Measurements from ENCODE around the gene SPAG8. TPM values are rescaled to one million over a fixed set of nuclear protein-coding genes. Genes with fewer than 3 reads are reported as not detected.

The SPAG8 gene
- total and polyA plus RNA-seq, 2 experiments from 2014 or later, result 0.97 to 1.2 TPM

DNA sequence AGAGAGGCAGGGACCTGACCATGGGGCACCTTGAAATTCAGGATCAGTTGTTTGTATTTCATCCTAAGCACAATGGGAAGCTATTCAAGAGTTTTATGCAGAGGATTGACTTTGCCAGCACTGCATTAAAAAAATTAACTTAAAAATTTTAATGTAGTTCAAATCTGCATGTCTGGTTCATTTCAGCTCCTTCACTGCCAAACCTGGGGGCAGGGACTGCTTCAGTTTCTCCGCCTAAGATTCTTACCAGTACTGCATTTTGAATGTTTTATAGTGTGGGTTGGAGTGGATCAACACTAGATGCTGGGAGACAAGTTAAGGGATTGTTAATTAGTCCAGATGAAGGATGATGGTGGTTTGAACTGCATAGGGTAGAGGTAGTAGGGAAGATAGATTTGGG, 42.3 kb downstream of the SPAG8 start:
- H3K4me1 ChIP-seq (ENCODE audit: insufficient read depth), result peaks cover 7% of the 10 kb centered on the region
- no peaks in the 10 kb centered on the region for H3K9me3 ChIP-seq (ENCODE audit: low read depth)
- 60 to 76% methylated on average over 1 of the region's 1 CpG for WGBS, 2 experiments (ENCODE audit: low coverage in 1 of 2, low lambda C conversion rate in 2 of 2, missing lambda C conversion rate in 2 of 2)
- H3K9me2 ChIP-seq (ENCODE audit: insufficient read depth), result no peaks in the 10 kb centered on the region
- H3K79me2 ChIP-seq (ENCODE audit: insufficient read depth), result no peaks in the 10 kb centered on the region
- TF ChIP-seq EZH2phosphoT487 (IDR thresholded peaks at IDR 0.05; ENCODE audit: insufficient read depth, low read depth) (no peak), EZH2 (IDR thresholded peaks at IDR 0.05; ENCODE audit: insufficient read depth, poor library complexity, severe bottlenecking) (no peak)
- H3K4me2 ChIP-seq (ENCODE audit: unreplicated experiment), result no peak overlapping the region
- no peak overlapping the region for H3K9ac ChIP-seq
- no peaks in the 10 kb centered on the region for H3K36me3 ChIP-seq (ENCODE audit: low read depth)
- H3K27me3 ChIP-seq (replicated peaks; ENCODE audit: insufficient read depth), result peaks cover 5% of the 10 kb centered on the region
- H2AFZ ChIP-seq, result no peak overlapping the region
- H3K27ac ChIP-seq, result no peak overlapping the region
- no peak for DNase-seq
- in situ Hi-C loops (cut with MboI), result no loop called here
- no peak overlapping the region for H3K4me3 ChIP-seq
- no peaks in the 10 kb centered on the region for H4K20me1 ChIP-seq (ENCODE audit: insufficient read depth)
- H3F3A ChIP-seq (ENCODE audit: insufficient read depth), result peaks cover 7% of the 10 kb centered on the region; the same call in 1 of the 2 replicates

DNA sequence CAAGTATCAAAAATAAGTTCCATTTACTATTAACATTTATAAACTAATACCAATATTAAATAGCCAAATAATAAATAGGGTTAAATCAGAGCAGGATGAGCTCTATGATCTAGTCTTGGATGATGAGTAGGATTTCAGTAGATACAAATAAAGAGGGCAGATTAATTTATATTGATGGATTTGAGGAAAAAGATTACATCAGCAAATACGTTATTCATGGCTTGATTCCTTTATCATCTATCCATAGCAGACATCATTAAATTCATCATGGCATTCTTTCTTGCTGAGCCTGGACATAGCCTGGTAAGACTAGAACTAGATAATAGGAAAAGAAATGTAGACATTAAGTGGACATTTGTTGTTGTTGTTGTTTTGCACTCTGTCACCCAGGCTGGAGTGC, 44.6 kb downstream of the SPAG8 start:
- DNase-seq, result no peak
- H3K4me1 ChIP-seq (ENCODE audit: insufficient read depth), result peaks cover 7% of the 10 kb centered on the region
- no peaks in the 10 kb centered on the region for H3K9me2 ChIP-seq (ENCODE audit: insufficient read depth)
- no peak overlapping the region for H3K4me3 ChIP-seq
- no peaks in the 10 kb centered on the region for H3K9me3 ChIP-seq (ENCODE audit: low read depth)
- H4K20me1 ChIP-seq (ENCODE audit: insufficient read depth), result no peaks in the 10 kb centered on the region
- H3K27ac ChIP-seq, result no peak overlapping the region
- in situ Hi-C loops (cut with MboI), result no loop called here
- peaks cover 5% of the 10 kb centered on the region for H3K27me3 ChIP-seq (replicated peaks; ENCODE audit: insufficient read depth)
- H3K9ac ChIP-seq, result no peak overlapping the region
- TF ChIP-seq EZH2phosphoT487 (IDR thresholded peaks at IDR 0.05; ENCODE audit: insufficient read depth, low read depth) (no peak), EZH2 (IDR thresholded peaks at IDR 0.05; ENCODE audit: insufficient read depth, poor library complexity, severe bottlenecking) (no peak)
- no peaks in the 10 kb centered on the region for H3K36me3 ChIP-seq (ENCODE audit: low read depth)
- no peaks in the 10 kb centered on the region for H3K79me2 ChIP-seq (ENCODE audit: insufficient read depth)
- no peak overlapping the region for H3K4me2 ChIP-seq (ENCODE audit: unreplicated experiment)
- peaks cover 7% of the 10 kb centered on the region; the same call in 1 of the 2 replicates for H3F3A ChIP-seq (ENCODE audit: insufficient read depth)
- H2AFZ ChIP-seq, result no peak overlapping the region
- WGBS, 2 experiments (ENCODE audit: low coverage in 1 of 2, low lambda C conversion rate in 2 of 2, missing lambda C conversion rate in 2 of 2), result 82 to 90% methylated on average over 1 of the region's 1 CpG

DNA sequence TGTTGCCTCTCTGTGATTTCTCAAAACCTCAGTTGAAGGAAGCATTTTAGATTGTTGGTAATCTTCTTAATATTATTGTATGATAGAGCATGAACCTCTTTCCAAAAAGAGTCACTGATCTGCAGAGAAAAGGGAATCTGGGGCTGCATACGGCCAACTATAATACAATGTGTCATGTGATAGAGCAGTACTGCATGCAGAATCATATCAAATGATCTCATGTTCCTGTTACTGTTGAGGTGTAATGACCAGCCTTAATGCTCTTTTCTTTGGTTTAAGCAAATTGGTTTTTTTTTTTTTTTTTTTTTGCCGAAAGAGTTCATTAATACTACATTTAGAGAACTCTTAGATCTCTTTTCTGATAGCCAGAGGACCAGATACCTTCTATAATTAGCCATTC, 45.1 kb downstream of the SPAG8 start:
- no peaks in the 10 kb centered on the region for H4K20me1 ChIP-seq (ENCODE audit: insufficient read depth)
- H3K79me2 ChIP-seq (ENCODE audit: insufficient read depth), result no peaks in the 10 kb centered on the region
- WGBS, 2 experiments (ENCODE audit: low coverage in 1 of 2, low lambda C conversion rate in 2 of 2, missing lambda C conversion rate in 2 of 2), result 90 to 98% methylated on average over 2 of the region's 2 CpGs
- H3K9me2 ChIP-seq (ENCODE audit: insufficient read depth), result no peaks in the 10 kb centered on the region
- no peak overlapping the region for H2AFZ ChIP-seq
- peaks cover 3% of the 10 kb centered on the region; the same call in 1 of the 2 replicates for H3F3A ChIP-seq (ENCODE audit: insufficient read depth)
- in situ Hi-C loops (cut with MboI), result no loop called here
- H3K9me3 ChIP-seq (ENCODE audit: low read depth), result no peaks in the 10 kb centered on the region
- TF ChIP-seq EZH2 (IDR thresholded peaks at IDR 0.05; ENCODE audit: insufficient read depth, poor library complexity, severe bottlenecking) (no peak), EZH2phosphoT487 (IDR thresholded peaks at IDR 0.05; ENCODE audit: insufficient read depth, low read depth) (no peak)
- no peak overlapping the region for H3K4me3 ChIP-seq
- H3K4me2 ChIP-seq (ENCODE audit: unreplicated experiment), result no peak overlapping the region
- no peaks in the 10 kb centered on the region for H3K36me3 ChIP-seq (ENCODE audit: low read depth)
- H3K27ac ChIP-seq, result no peak overlapping the region
- H3K4me1 ChIP-seq (ENCODE audit: insufficient read depth), result peaks cover 4% of the 10 kb centered on the region
- DNase-seq, result no peak
- H3K9ac ChIP-seq, result no peak overlapping the region
- peaks cover 5% of the 10 kb centered on the region for H3K27me3 ChIP-seq (replicated peaks; ENCODE audit: insufficient read depth)

DNA sequence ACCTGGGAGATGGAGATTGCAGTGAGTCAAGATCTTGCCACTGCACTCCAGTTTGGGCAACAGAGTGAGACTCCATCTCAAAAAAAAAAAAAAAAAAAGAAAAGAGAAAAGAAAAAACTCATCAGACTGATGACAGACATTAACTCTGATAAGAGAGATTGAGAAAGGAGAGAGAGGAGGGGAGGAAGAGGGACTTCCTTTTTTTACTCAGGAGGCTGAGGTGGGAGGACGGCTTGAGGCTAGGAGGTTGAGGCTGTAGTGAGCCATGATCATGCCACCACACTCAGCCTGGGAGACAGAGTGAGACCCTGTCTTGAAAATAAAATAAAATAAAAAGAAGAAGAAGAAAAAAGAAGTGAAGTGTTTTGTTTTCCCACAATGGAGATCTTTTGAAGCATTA, 48.3 kb downstream of the SPAG8 start:
- 95 to 100% methylated on average over 1 of the region's 1 CpG for WGBS, 2 experiments (ENCODE audit: low coverage in 1 of 2, low lambda C conversion rate in 2 of 2, missing lambda C conversion rate in 2 of 2)
- Histone ChIP-seq H3K4me2 (ENCODE audit: unreplicated experiment) (no peak overlapping the region), H2AFZ (no peak overlapping the region), H3K79me2 (ENCODE audit: insufficient read depth) (no peaks in the 10 kb centered on the region), H3K27me3 (replicated peaks; ENCODE audit: insufficient read depth) (no peaks in the 10 kb centered on the region), H3K27ac (no peak overlapping the region), H3K4me1 (ENCODE audit: insufficient read depth) (no peaks in the 10 kb centered on the region), H4K20me1 (ENCODE audit: insufficient read depth) (no peaks in the 10 kb centered on the region), H3K9me2 (ENCODE audit: insufficient read depth) (no peaks in the 10 kb centered on the region), H3F3A (ENCODE audit: insufficient read depth) (0 out of 2 replicates have a peak, but pooled peaks cover 3% of the 10 kb centered on the region), H3K9me3 (ENCODE audit: low read depth) (no peaks in the 10 kb centered on the region), H3K9ac (no peak overlapping the region), H3K4me3 (no peak overlapping the region), H3K36me3 (ENCODE audit: low read depth) (no peaks in the 10 kb centered on the region)
- DNase-seq, result no peak
- TF ChIP-seq EZH2phosphoT487 (IDR thresholded peaks at IDR 0.05; ENCODE audit: insufficient read depth, low read depth) (no peak), EZH2 (IDR thresholded peaks at IDR 0.05; ENCODE audit: insufficient read depth, poor library complexity, severe bottlenecking) (no peak)
- in situ Hi-C loops (cut with MboI), result no loop called here

DNA sequence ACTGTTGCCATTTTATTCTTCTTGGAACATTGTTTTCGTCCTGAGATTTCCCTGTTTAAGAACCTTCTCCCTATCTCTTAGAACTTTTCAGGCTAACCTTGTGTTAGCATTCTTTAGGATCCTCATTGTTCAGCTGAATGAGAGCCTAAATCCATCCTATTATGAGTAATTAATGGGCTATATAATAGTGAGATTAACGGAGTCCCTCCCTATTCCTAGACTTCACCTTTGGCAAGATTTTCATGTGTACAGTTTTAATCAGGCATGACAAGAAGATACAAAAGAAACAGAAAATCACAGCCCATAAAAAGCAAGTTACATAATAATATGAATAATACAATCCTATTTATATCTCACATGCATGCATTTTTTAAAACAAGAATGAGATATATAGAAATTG, 48.9 kb downstream of the SPAG8 start:
- Histone ChIP-seq H3K36me3 (ENCODE audit: low read depth) (no peaks in the 10 kb centered on the region), H3K27ac (no peak overlapping the region), H3K4me3 (no peak overlapping the region), H3K9ac (no peak overlapping the region), H3K4me1 (ENCODE audit: insufficient read depth) (no peaks in the 10 kb centered on the region), H4K20me1 (ENCODE audit: insufficient read depth) (no peaks in the 10 kb centered on the region), H3K4me2 (ENCODE audit: unreplicated experiment) (no peak overlapping the region), H2AFZ (no peak overlapping the region), H3F3A (ENCODE audit: insufficient read depth) (0 out of 2 replicates have a peak, but pooled peaks cover 9% of the 10 kb centered on the region), H3K79me2 (ENCODE audit: insufficient read depth) (no peaks in the 10 kb centered on the region), H3K9me3 (ENCODE audit: low read depth) (no peaks in the 10 kb centered on the region), H3K9me2 (ENCODE audit: insufficient read depth) (no peaks in the 10 kb centered on the region), H3K27me3 (replicated peaks; ENCODE audit: insufficient read depth) (no peaks in the 10 kb centered on the region)
- DNase-seq, result no peak
- in situ Hi-C loops (cut with MboI), result no loop called here
- WGBS, 2 experiments (ENCODE audit: low coverage in 1 of 2, low lambda C conversion rate in 2 of 2, missing lambda C conversion rate in 2 of 2), result 73 to 86% methylated on average over 2 of the region's 2 CpGs
- no peak for TF ChIP-seq EZH2phosphoT487 (IDR thresholded peaks at IDR 0.05; ENCODE audit: insufficient read depth, low read depth)
- no peak for TF ChIP-seq EZH2 (IDR thresholded peaks at IDR 0.05; ENCODE audit: insufficient read depth, poor library complexity, severe bottlenecking)
